NAMALWA (cell line): ENCODE measurements around the gene ITGBL1.

ENCODE experiments used
- DNase-seq: peaks from one replicate; pipeline ENCODE4 v3.0.0-alpha.2; 2015; ENCODE audit warnings: low spot score

Gene ITGBL1

GRCh38 chr13:101452519-101453485 lies at the start of gene ITGBL1:
ITGBL1 (plus strand) TSS chr13:101452675; CDS start chr13:101452834, 159 bp downstream.
- no peak for DNase-seq

- DNase-seq, result no peak
Observed at GRCh38 chr13:101406791-101407190, 45.7 kb upstream of the ITGBL1 start.

GRCh38 chr13:101408154-101408553 lies 44.3 kb upstream of the ITGBL1 start:
- no peak for DNase-seq

- no peak for DNase-seq
Observed at GRCh38 chr13:101408992-101409656, 43.4 kb upstream of the ITGBL1 start.

GRCh38 chr13:101412076-101412475 lies 40.4 kb upstream of the ITGBL1 start:
- DNase-seq, result no peak

- DNase-seq, result no peak
Observed at GRCh38 chr13:101415358-101416174, 36.9 kb upstream of the ITGBL1 start.

- DNase-seq, result no peak
Observed at GRCh38 chr13:101416181-101417042, 36.1 kb upstream of the ITGBL1 start, which contains the start of gene NALCN. NALCN (minus strand) TSS chr13:101416508; CDS start chr13:101399126, 17,382 bp downstream.

GRCh38 chr13:101417043-101417406 lies 35.5 kb upstream of the ITGBL1 start:
- no peak for DNase-seq

GRCh38 chr13:101417501-101417900 lies 35.0 kb upstream of the ITGBL1 start:
- no peak for DNase-seq

- no peak for DNase-seq
Observed at GRCh38 chr13:101423872-101424271, 28.6 kb upstream of the ITGBL1 start.

- DNase-seq, result no peak
Observed at GRCh38 chr13:101424381-101425155, 27.9 kb upstream of the ITGBL1 start.

- no peak for DNase-seq
Observed at GRCh38 chr13:101425156-101425471, 27.4 kb upstream of the ITGBL1 start.

GRCh38 chr13:101425623-101426022 lies 26.9 kb upstream of the ITGBL1 start:
- peak; percentile 16 for DNase-seq

- DNase-seq, result no peak
Observed at GRCh38 chr13:101429733-101430132, 22.7 kb upstream of the ITGBL1 start.

GRCh38 chr13:101433895-101434294 lies 18.6 kb upstream of the ITGBL1 start:
- DNase-seq, result no peak

GRCh38 chr13:101434486-101434885 lies 18.0 kb upstream of the ITGBL1 start:
- no peak for DNase-seq

GRCh38 chr13:101447852-101448251 lies 4.6 kb upstream of the ITGBL1 start:
- no peak for DNase-seq

- no peak for DNase-seq
Observed at GRCh38 chr13:101449790-101450748, 2.4 kb upstream of the ITGBL1 start.

- DNase-seq, result no peak
Observed at GRCh38 chr13:101450749-101451130, 1.7 kb upstream of the ITGBL1 start.
